Keratinocyte (primary cell): Measurements from ENCODE around the gene TMEM190. TPM values are rescaled to one million over a fixed set of nuclear protein-coding genes. Genes with fewer than 3 reads are reported as not detected.
A peak's percentile ranks its signal among the peaks of the same experiment; 100 is the strongest.

Experiments
- DNase-seq: peaks from one replicate; pipeline ENCODE4 v3.0.0-alpha.2; 2011; ENCODE audit warnings: low read depth, missing footprints, low spot score
- FAIRE-seq: peaks from 2 replicates; lab custom pipeline; 2011; peaks lifted over from hg19 to GRCh38; lab: Jason Lieb, UNC
- H2AFZ ChIP-seq: 2 replicates; pipeline ENCODE4 v1.6.0; 2012; ENCODE audit warnings: low read length, control low read depth, inconsistent platforms; ENCODE audit not compliant: control insufficient read depth
- H3K27ac ChIP-seq: 2 replicates; pipeline ENCODE4 v1.5.1; 2011; ENCODE audit warnings: low read length; ENCODE audit not compliant: control insufficient read depth, insufficient read depth
- H3K27me3 ChIP-seq: 3 replicates; pipeline ENCODE4 v1.6.0; 2011; ENCODE audit warnings: low read length; ENCODE audit not compliant: control insufficient read depth, insufficient read depth; ENCODE audit errors: extremely low read depth
- H3K36me3 ChIP-seq, 2 experiments: 2 replicates in 1 of 2; 3 replicates in 1 of 2; pipeline ENCODE4 v1.5.1; 2011; ENCODE audit warnings: low read length in 2 of 2, mild to moderate bottlenecking in 1 of 2; ENCODE audit not compliant: control insufficient read depth in 2 of 2, insufficient read depth in 2 of 2; ENCODE audit errors: extremely low read depth in 1 of 2
- H3K4me1 ChIP-seq: 3 replicates; pipeline ENCODE4 v1.5.1; 2011; ENCODE audit warnings: low read length; ENCODE audit not compliant: control insufficient read depth, insufficient read depth; ENCODE audit errors: extremely low read depth
- H3K4me2 ChIP-seq: 3 replicates; pipeline ENCODE4 v1.6.0; 2011; ENCODE audit warnings: low read depth, low read length; ENCODE audit not compliant: control insufficient read depth, insufficient read depth; ENCODE audit errors: extremely low read depth
- H3K4me3 ChIP-seq, 3 experiments: fragments of 200-600 bp in 1 of 3; sonication (generic) in 1 of 3; 2 replicates in 2 of 3; 3 replicates in 1 of 3; pipeline ENCODE4 v1.5.1; 2011 to 2016; ENCODE audit warnings: low read length in 3 of 3, mild to moderate bottlenecking in 3 of 3, control low read depth in 2 of 3, inconsistent platforms in 1 of 3, low read depth in 1 of 3, mixed read lengths in 1 of 3, mixed run types in 1 of 3, moderate library complexity in 1 of 3; ENCODE audit not compliant: control insufficient read depth in 2 of 3, insufficient read depth in 2 of 3; ENCODE audit errors: extremely low read depth in 1 of 3
- H3K79me2 ChIP-seq: 2 replicates; pipeline ENCODE4 v1.6.0; 2012; ENCODE audit warnings: low read length; ENCODE audit not compliant: control insufficient read depth, insufficient read depth
- H3K9ac ChIP-seq: 3 replicates; pipeline ENCODE4 v1.6.0; 2011; ENCODE audit warnings: low read length; ENCODE audit not compliant: control insufficient read depth, insufficient read depth; ENCODE audit errors: extremely low read depth
- H3K9me1 ChIP-seq: 3 replicates; pipeline ENCODE4 v1.6.0; 2011; ENCODE audit warnings: low read length; ENCODE audit not compliant: control insufficient read depth, insufficient read depth; ENCODE audit errors: extremely low read depth
- H3K9me3 ChIP-seq: 2 replicates; pipeline ENCODE4 v1.5.1; 2012; ENCODE audit warnings: low read depth, low read length; ENCODE audit not compliant: control insufficient read depth
- H4K20me1 ChIP-seq: 3 replicates; pipeline ENCODE4 v1.6.0; 2011; ENCODE audit warnings: low read length; ENCODE audit not compliant: control insufficient read depth, insufficient read depth; ENCODE audit errors: extremely low read depth
- CTCF ChIP-seq, 3 experiments: IDR thresholded peaks in 1 of 3; conservative IDR thresholded peaks in 1 of 3; optimal IDR thresholded peaks in 1 of 3; 2 replicates in 2 of 3; 3 replicates in 1 of 3; pipeline versions ENCODE3 to v1.5.1; 2011; ENCODE audit warnings: low read length in 3 of 3, mild to moderate bottlenecking in 3 of 3, moderate library complexity in 2 of 3, control low read depth in 1 of 3, inconsistent platforms in 1 of 3; ENCODE audit not compliant: insufficient read depth in 2 of 3; ENCODE audit errors: extremely low read depth in 1 of 3
- EZH2 ChIP-seq: IDR thresholded peaks from one replicate; pipeline ENCODE4 v1.6.1; 2012; ENCODE audit warnings: inconsistent platforms, mild to moderate bottlenecking, low read length, moderate library complexity
- dilution Hi-C: fragments of 300-500 bp; cut with MboI; formaldehyde crosslinking; loops from one replicate; pipeline ENCODE4 v1.7.0; 2020; ENCODE audit warnings: low sequenced_read_pairs; ENCODE audit not compliant: extremely low pct_ligation_motif_present
- polyA plus RNA-seq, 5 experiments: library from polyadenylated mRNA; depleted of rRNA in 3 of 5; stranded (reverse) in 3 of 5; stranded (forward) in 1 of 5; unstranded in 1 of 5; fragments of >200 nt; gene quantifications; 1 replicate in 1 of 5; 2 replicates in 3 of 5; 3 replicates in 1 of 5; pipeline versions ENCODE4 v1.2.1 to v1.2.3, GENCODE V29; 2011 to 2012; ENCODE audit warnings: missing spikeins in 2 of 5, low read depth in 1 of 5, low replicate concordance in 1 of 5

The TMEM190 gene
- polyA plus RNA-seq, 1 donor (not counting 4 experiments of a cell fraction or from before 2014, with no cell fraction given) = not detected

DNA sequence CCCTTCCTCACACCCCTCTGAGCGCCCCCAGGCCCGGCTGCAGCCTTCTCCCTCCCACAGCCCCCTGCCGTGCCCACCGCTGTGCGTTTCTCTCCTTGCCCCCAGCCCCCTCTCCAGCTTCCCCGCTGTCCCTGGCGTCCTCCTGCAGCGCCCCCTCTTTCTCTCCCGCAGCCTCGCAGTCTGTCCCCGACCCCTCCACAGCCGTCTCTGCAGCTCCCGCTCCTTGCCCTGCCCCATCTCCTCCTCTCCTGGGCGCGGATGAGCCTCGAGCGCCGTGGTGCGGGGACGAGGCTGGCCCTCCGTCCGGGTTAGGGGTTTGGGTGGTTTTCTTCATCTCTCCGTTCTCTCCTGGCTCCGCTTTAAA is 35.9 kb upstream of the TMEM190 start:
- H4K20me1 ChIP-seq = no peaks in the 10 kb centered on the region
- peaks cover 5% of the 10 kb centered on the region for H3K79me2 ChIP-seq
- H3K36me3 ChIP-seq = peaks cover 0 to 10% of the 10 kb centered on the region in 2 experiments
- peak overlapping the region; percentile 90 for H3K27ac ChIP-seq
- dilution Hi-C loops = no loop called here
- DNase-seq (no peak), FAIRE-seq (no peak)
- TF ChIP-seq EZH2 (no peak), CTCF (optimal IDR thresholded peaks at IDR 0.05 in 1 of 3, IDR thresholded peaks at IDR 0.05 in 1 of 3, conservative IDR thresholded peaks at IDR 0.05 in 1 of 3; ENCODE audit: extremely low read depth in 1 of 3, insufficient read depth in 2 of 3, low read length in 3 of 3) (peak in 2 of 3 experiments; percentile 31 to 36)
- H3K4me1 ChIP-seq = peaks cover 31% of the 10 kb centered on the region
- no peaks in the 10 kb centered on the region for H3K9me1 ChIP-seq
- no peaks in the 10 kb centered on the region for H3K27me3 ChIP-seq
- peak overlapping the region; percentile 96 for H3K4me2 ChIP-seq
- H3K9me3 ChIP-seq = no peaks in the 10 kb centered on the region
- peak overlapping the region; percentile 93 for H3K9ac ChIP-seq
- no peak overlapping the region for H2AFZ ChIP-seq
- H3K4me3 ChIP-seq = peak overlapping the region; percentile 64 to 83 (median 78)

DNA sequence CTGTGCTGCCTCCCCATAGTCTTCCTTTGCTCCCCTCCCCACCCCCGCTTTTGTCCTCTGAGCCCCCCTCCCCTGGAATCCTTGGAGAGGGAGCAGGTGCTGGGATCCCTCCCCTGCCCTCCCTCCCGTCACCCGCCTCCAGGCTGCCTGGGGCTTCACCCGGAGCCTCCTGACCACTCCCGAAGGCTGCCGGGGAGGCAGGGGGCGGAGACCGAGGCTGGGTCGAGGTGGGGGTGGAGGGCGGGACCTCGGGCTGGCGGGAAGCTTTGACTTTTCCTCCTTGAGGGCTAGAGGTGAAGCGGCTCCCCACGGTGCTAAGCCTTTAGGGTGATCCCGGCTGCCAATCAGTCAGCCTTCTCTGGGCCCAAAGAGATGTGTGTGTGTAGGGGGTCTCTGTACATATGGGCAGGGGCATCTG is 35.4 kb upstream of the TMEM190 start:
- Histone ChIP-seq H2AFZ (no peak overlapping the region), H3K4me1 (peaks cover 28% of the 10 kb centered on the region), H3K36me3 (peaks cover 0 to 10% of the 10 kb centered on the region in 2 experiments), H3K79me2 (peaks cover 5% of the 10 kb centered on the region), H3K9me3 (no peaks in the 10 kb centered on the region), H3K9ac (peak overlapping the region; percentile 93), H4K20me1 (no peaks in the 10 kb centered on the region), H3K27ac (peak overlapping the region; percentile 26), H3K4me3 (peak overlapping the region; percentile 64 to 83 (median 78)), H3K9me1 (no peaks in the 10 kb centered on the region), H3K27me3 (no peaks in the 10 kb centered on the region), H3K4me2 (peak overlapping the region; percentile 96)
- no peak for DNase-seq
- TF ChIP-seq EZH2 = no peak
- no peak for TF ChIP-seq CTCF (optimal IDR thresholded peaks at IDR 0.05 in 1 of 3, IDR thresholded peaks at IDR 0.05 in 1 of 3, conservative IDR thresholded peaks at IDR 0.05 in 1 of 3; ENCODE audit: extremely low read depth in 1 of 3, insufficient read depth in 2 of 3, low read length in 3 of 3)
- no peak for FAIRE-seq
- dilution Hi-C loops = no loop called here
